ENCODE measurements around the gene ATF1. TPM values are rescaled to one million over a fixed set of nuclear protein-coding genes. Genes with fewer than 3 reads are reported as not detected.

ATF1 gene
- total and polyA plus RNA-seq, 10 of the 15 experiments (the other 5 are each of a cell fraction or from before 2014, with no cell fraction given), result 15.4 to 92.0 (median 33.6) TPM

- WGBS (ENCODE audit: insufficient coverage, insufficient replicate concordance, low lambda C conversion rate, missing lambda C conversion rate), result 58% methylated on average over 9 of the region's 9 CpGs
- ChIA-PET CTCF (interaction anchor here (0.6 to 3.8 kb wide), 4 partner anchors 9 to 212 kb away, joined by 3 to 17 read pairs (median 3); no protein-coding TSS in a partner anchor), POLR2A (interaction anchor here (0.6 kb wide), 3 partner anchors 13 to 556 kb away, joined by 3 to 5 read pairs (median 4); no protein-coding TSS in a partner anchor), RAD21 (ENCODE audit: unreplicated experiment) (interaction anchor here (1.1 kb wide), 1 partner anchor 12 kb away, joined by 7 read pairs; no protein-coding TSS in a partner anchor), SMC1A (ENCODE audit: uncharacterized antibody, unreplicated experiment) (interaction anchor here (0.8 to 1.3 kb wide), 2 partner anchors 12 to 299 kb away, joined by 3 to 4 read pairs; no protein-coding TSS in a partner anchor)
- Histone ChIP-seq H2AFZ (ENCODE audit: control insufficient read depth, low read depth, low read length) (no peak overlapping the region), H3K4me2 (ENCODE audit: control insufficient read depth, insufficient read depth) (no peak overlapping the region), H3K9me3 (replicated peaks; ENCODE audit: control insufficient read depth, insufficient read depth, low read length) (no peaks in the 10 kb centered on the region; the same call in 2 of the 3 replicates), H3K4me1 (ENCODE audit: control insufficient read depth, insufficient read depth, low read length) (no peaks in the 10 kb centered on the region), H3K4me3 (no peak overlapping the region), H3K9ac (ENCODE audit: control insufficient read depth, insufficient read depth, low read length) (no peak overlapping the region), H4K20me1 (ENCODE audit: control insufficient read depth, insufficient read depth) (no peaks in the 10 kb centered on the region), H3K36me3 (ENCODE audit: control insufficient read depth in 2 of 2, insufficient read depth in 2 of 2, low read length in 1 of 2) (no peaks in the 10 kb centered on the region; a peak in 2 of 4 replicates), H3K27ac (ENCODE audit: control insufficient read depth, insufficient read depth) (no peak overlapping the region), H3K79me2 (ENCODE audit: control insufficient read depth, insufficient read depth, low read length) (peaks cover 12% of the 10 kb centered on the region), H3K27me3 (replicated peaks in 1 of 2; ENCODE audit: control insufficient read depth in 2 of 2, insufficient read depth in 2 of 2, low read length in 1 of 2) (no peaks in the 10 kb centered on the region)
- DNase-seq (ENCODE audit: low read depth, low spot score), result no peak
- in situ Hi-C loops (cut with MboI), result no loop called here
- intact Hi-C loops (cut with micrococcal nuclease; ENCODE audit: unreplicated experiment), result no loop called here
- no peak for TF ChIP-seq MEF2B (IDR thresholded peaks at IDR 0.05; ENCODE audit: partially characterized antibody, poor library complexity, severe bottlenecking)
- TF ChIP-seq MXI1 (IDR thresholded peaks at IDR 0.05; ENCODE audit: low read depth, low read length), result no peak
- no peak for TF ChIP-seq HDAC6 (IDR thresholded peaks at IDR 0.05; ENCODE audit: unreplicated experiment)
- TF ChIP-seq WRNIP1 (IDR thresholded peaks at IDR 0.05; ENCODE audit: borderline replicate concordance, low read depth, low read length), result no peak
- no peak for TF ChIP-seq HDGF (IDR thresholded peaks at IDR 0.05)
- TF ChIP-seq FOS (IDR thresholded peaks at IDR 0.05; ENCODE audit: borderline replicate concordance, extremely low read depth, insufficient read length), result no peak
- TF ChIP-seq CUX1 (IDR thresholded peaks at IDR 0.05; ENCODE audit: insufficient replicate concordance, low read depth, low read length), result no peak
- TF ChIP-seq BHLHE40 (IDR thresholded peaks at IDR 0.05; ENCODE audit: borderline replicate concordance in 1 of 2, low read depth in 2 of 2, low read length in 1 of 2), result no peak
- no peak; the same call in 2 of the 3 replicates for ATAC-seq
- FAIRE-seq, result no peak
- no TSS peak for BruUV-seq (replicated peaks)
These were observed 13.1 kb downstream of the ATF1 start for GRCh38 chr12:50776749-50777728.

All from GM12878 (cell line).